Purkinje cell (primary cell): ENCODE measurements around the gene RYR1. TPM values are rescaled to one million over a fixed set of nuclear protein-coding genes. Genes with fewer than 3 reads are reported as not detected.

Experiments
- polyA plus RNA-seq: library from polyadenylated mRNA; unstranded; fragments of >200 nt; fragmentation: Nextera tagmentation; gene quantifications from 2 replicates; pipeline ENCODE4 v1.2.1, GENCODE V29; 2014

The RYR1 gene
- polyA plus RNA-seq: 6.9 and 9.2 TPM in 2 replicates

GRCh38 chr19:38433268-38433733 is at the start of gene RYR1:
Gene RYR1, plus strand, starts transcription at chr19:38433691. Its CDS starts 139 bp downstream, at chr19:38433830.

GRCh38 chr19:38387550-38388348 is 45.7 kb upstream of the RYR1 start, which contains the start of gene GGN:
Gene GGN, minus strand, starts transcription at chr19:38388034. Its CDS starts 773 bp downstream, at chr19:38387261.

GRCh38 chr19:38388349-38389100 is 45.0 kb upstream of the RYR1 start, which contains the start of gene SPRED3:
Gene SPRED3, plus strand, starts transcription at chr19:38388697. Its CDS starts 1,606 bp downstream, at chr19:38390303.

GRCh38 chr19:38402967-38403674 is 30.4 kb upstream of the RYR1 start, which contains the start of gene FAM98C:
Gene FAM98C, plus strand, starts transcription at chr19:38403093. Its CDS starts 61 bp downstream, at chr19:38403154.

DNA sequence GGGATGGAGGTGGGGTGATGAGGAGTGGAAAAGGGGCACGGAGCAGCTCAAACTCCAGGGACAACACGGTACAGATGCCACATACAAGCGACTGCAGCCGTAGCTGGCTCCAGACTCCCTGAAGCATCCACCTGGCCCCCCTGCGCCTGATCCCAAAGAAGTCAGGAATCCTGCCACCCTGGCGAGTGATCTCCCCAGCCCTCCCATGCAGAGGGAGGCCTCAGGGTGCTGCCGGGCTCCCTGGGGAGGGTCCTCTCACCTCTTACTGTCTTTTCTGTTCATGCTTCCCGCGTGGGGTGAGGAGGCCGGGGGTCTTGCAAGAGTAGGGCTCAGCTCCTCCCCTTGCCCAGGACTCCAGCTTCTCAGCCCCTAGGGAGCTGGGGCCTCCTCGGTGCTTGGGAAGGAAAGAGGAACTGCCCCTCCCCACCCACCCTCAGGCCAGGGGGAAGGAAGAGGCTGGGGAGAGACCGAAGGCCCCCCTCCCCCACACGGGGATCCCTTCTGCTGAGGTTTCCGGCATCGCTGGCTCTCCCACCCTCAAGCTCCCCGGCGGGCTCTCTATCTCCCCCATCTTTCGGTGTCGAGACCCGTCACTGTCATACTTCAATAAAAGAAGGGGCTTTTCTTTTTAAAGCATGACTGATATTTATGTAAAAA is 7.6 kb upstream of the RYR1 start, which contains the start of gene RASGRP4:
RASGRP4 (minus strand) TSS at position 410 of the 657 bp plus-strand sequence; CDS start at position 282, 128 bp downstream.

GRCh38 chr19:38617764-38618589 is 184.5 kb downstream of the RYR1 start, which contains the start of gene MAP4K1:
Gene MAP4K1, minus strand, starts transcription at chr19:38617953. Its CDS starts 58 bp downstream, at chr19:38617895.

DNA sequence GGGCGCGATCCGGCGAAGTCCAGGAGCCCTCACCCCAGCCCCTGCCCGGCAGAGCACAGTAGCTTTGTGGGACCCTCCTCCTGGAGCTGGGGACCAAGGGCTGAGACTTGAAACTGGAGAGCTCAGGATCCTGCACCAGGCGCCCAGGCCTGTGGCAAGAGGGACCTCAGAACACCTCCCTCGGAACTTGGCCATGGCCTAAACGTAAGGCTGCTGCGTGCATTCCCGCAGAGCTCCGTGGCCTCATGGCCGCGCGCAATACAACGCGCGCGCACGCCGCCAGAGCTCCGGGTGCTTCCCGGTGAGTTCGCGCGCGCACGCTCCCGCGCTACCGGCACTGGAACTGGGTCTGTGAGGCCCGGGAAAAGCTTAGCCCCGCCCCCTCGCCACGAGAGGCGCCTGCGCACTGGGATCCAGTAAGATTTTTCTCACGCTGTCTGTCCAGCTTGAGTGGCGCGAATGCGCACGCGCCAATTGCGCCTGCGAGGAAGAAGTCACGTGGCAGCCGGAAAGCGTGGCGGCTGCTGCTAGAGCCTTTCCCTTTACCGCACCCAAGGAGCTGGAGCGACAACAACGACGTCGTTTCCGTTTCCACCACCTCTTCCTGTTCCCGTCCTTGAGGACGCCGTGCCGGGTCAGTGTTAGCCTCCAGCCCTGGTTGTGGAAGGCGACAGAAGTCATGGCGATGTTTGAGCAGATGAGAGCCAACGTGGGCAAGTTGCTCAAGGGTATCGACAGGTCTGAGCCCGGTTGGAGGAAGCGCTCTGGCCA is 185.3 kb downstream of the RYR1 start, which contains the start of gene EIF3K:
EIF3K (plus strand) TSS at position 599 of the 771 bp plus-strand sequence; CDS start at position 680, 81 bp downstream.

Other genes starting within 250 kb of the RYR1 start
- gene DPF1, start 209.5 kb upstream of the RYR1 start, polyA plus RNA-seq: 0.87 TPM in 1 of 2 replicates, not detected in the other
- 1.3 TPM in 1 of 2 replicates, not detected in the other for gene PPP1R14A, start 177.3 kb upstream of the RYR1 start, polyA plus RNA-seq
- gene SPINT2, start 169.1 kb upstream of the RYR1 start, polyA plus RNA-seq: 86.8 and 104 TPM in 2 replicates
- gene C19orf33, start 129.4 kb upstream of the RYR1 start, polyA plus RNA-seq: not detected in 2 replicates
- 40.3 and 41.9 TPM in 2 replicates for gene YIF1B, start 117.7 kb upstream of the RYR1 start, polyA plus RNA-seq
- not detected in 2 replicates for gene KCNK6, start 113.8 kb upstream of the RYR1 start, polyA plus RNA-seq
- gene CATSPERG, start 97.9 kb upstream of the RYR1 start, polyA plus RNA-seq: 0.39 TPM in 1 of 2 replicates, not detected in the other
- 98.1 and 111 TPM in 2 replicates for gene PSMD8, start 59.1 kb upstream of the RYR1 start, polyA plus RNA-seq
- not detected in 2 replicates for gene GGN, start 45.7 kb upstream of the RYR1 start, polyA plus RNA-seq
- gene SPRED3, start 45.0 kb upstream of the RYR1 start, polyA plus RNA-seq: 0.62 and 1.1 TPM in 2 replicates
- gene FAM98C, start 30.6 kb upstream of the RYR1 start, polyA plus RNA-seq: 2.2 and 6.1 TPM in 2 replicates
- 0.17 TPM in 1 of 2 replicates, not detected in the other for gene RASGRP4, start 7.5 kb upstream of the RYR1 start, polyA plus RNA-seq
- not detected in 2 replicates for gene MAP4K1, start 184.3 kb downstream of the RYR1 start, polyA plus RNA-seq
- gene EIF3K, start 185.5 kb downstream of the RYR1 start, polyA plus RNA-seq: 469 and 501 TPM in 2 replicates
- gene ACTN4, start 214.0 kb downstream of the RYR1 start, polyA plus RNA-seq: 1.1 and 2.8 TPM in 2 replicates